Middle frontal gyrus (tissue), 1 donor: ENCODE data around the gene ECI1.
"Not testable (repeated sequence)": the region's sequence is repeated elsewhere in the genome, so short reads cannot be mapped to it uniquely, and the experiment has no call there.

ENCODE experiments used
- DNase-seq: peaks from one replicate; pipeline ENCODE4 v3.0.0-alpha.2; 2015; ENCODE audit warnings: low spot score; ENCODE audit errors: extremely low spot score

Gene ECI1

DNA sequence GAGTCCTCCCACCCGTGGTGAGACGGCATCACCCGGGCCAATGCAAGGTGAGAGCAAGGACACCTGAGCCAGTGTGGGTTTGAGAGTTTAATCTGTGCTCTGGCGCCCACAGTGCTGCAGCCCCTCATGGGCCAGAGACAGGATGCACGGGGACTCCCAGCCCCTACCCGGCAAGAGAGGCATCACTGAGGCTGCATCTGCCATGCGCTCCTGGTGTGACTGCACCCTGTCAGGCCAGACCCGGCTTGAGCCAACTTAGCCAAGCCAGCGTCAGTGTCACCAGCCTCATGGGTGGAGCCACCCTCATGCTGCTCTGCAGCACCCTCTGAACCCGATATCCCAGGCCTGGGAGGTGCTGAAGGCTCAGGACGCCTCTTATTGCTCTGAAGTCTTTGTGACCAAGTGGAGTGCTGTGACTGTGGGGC lies 39.5 kb downstream of the ECI1 start:
- no peak for DNase-seq

DNA sequence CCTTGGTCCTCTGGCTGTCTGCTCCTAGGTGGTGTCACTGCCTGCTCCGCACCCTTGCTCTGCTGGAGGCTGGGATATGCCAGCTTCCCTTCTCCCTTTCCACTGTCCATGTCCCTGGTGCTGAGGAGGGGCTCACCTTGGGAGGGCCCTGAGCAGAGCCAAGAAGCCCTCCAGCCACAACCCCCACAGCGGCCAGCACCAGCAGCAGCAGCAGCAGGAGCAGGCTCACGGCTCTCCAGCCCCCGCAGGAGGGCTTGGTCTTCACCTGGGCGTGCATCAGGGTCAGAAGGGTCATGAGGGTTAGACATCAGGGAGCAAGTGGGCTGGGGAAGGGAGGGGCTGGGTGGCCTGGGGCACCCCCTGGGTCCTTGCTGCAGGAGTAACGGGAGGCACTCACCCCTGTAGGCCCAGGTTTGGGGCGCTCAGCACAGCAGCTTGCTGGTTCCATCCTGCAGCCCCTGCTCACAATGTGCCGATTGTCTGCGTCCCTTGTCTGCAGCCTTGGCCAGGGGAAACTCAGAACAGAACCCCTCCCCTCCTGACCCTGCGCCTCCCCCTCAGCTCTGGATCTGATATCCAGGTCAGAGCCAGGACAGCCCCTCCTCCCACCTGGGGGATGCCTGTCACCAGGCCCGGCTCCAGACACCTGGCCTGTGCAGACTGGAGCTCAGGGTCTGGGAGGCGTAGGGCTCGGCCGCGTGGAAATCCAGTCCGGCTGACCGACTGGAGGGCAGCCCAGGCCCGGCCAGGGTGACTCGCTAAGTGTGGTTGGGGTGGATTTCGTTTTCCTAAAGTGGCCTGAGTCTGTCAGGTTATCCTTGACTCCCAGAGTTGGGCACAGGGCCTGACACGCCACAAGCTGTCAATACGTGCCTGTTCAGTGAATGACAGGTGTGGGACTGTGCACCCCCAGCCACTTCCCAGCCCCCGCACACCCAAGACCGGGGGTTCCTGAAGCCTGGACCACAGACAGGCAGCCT lies 40.7 kb downstream of the ECI1 start, which contains the start of gene BRICD5:
Gene BRICD5 (minus strand): TSS at position 478 of the 980 bp plus-strand sequence. CDS start 30 bp downstream, at position 448.
- no peak for DNase-seq

DNA sequence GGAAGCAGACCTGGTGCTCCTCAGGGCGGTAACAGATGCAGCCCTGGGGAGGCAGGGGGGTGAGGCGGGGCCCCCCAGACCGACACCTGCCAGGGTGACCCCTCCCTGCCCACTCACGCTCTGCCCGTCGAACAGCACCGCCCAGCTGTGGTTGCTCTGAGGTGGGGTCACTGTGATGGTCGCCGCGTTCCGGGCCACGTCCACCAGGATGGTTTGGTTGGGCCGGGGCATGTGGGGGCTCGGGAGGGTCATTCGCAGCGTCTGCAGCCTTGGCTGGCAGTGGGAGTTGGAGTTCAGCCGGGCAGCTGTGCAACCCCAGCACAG lies 41.4 kb downstream of the ECI1 start:
- no peak for DNase-seq

DNA sequence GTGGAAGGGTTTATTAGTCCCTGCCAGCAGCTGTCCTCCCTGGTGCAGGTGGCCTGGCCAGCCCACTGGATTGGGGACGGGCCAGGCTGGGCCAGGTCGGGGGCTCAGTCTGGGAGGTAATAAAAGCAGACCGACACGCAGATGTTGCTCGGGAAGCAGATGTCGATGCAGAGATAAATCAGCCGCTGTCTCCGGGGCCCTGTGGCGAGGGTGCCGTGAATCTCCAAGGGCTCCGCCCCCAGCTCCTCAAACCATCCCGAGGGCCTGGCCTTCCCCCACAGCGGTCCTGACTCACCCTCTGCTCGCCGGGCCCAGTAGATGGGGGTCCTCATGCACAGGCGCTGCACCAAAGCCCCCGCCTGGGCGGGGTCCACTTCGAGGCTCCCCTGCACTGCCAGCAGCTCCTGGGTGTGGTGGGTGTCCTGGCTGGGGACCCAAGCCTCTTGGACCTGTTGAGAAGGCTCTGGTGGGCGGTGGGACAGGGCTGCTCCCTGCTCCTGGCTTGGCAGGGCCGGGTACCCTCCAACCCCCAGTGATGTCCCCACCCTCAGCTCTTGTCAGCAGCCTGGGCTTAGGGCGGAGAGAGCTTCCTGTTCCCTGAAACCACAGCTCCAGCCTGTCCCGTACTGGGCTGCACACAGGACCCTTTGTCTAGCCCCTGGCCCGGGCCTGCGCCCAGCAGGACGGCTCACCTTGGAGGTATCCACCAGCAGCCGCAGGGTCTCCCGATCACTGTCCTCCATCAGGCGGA lies 42.0 kb downstream of the ECI1 start:
- DNase-seq, result no peak

DNA sequence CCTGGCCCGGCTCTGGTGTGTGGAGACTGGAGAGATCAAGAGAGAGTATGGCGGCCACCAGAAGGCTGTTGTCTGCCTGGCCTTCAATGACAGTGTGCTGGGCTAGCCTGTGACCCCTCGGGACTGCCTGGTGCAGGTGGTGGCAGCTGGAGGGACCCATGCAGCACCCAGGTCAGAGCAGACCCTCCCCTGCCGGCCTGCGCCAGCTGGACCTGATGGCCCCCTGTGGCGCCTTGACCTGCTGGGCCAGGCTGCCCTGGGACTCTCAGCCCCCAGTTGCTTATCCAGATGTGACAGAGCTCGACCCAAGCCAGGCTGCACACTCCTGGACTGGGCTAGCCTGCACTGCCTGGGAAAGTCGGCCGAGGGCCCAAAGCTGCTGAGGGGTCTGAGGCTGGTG lies 42.6 kb downstream of the ECI1 start:
- DNase-seq, result no peak

DNA sequence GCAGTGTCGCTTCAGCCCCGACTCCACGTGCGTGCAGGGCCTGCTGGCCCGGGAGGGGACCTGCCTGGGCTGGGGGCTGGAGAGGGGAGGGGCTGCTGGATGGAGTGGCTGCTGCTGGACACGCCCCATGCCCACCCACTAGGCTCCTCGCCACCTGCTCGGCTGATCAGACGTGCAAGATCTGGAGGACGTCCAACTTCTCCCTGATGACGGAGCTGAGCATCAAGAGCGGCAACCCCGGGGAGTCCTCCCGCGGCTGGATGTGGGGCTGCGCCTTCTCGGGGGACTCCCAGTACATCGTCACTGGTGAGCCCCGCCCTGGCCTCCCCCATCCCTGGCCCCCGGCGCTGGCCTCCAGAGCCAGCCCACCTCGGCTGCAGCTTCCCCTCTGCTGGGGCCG lies 43.1 kb downstream of the ECI1 start:
- no peak for DNase-seq

DNA sequence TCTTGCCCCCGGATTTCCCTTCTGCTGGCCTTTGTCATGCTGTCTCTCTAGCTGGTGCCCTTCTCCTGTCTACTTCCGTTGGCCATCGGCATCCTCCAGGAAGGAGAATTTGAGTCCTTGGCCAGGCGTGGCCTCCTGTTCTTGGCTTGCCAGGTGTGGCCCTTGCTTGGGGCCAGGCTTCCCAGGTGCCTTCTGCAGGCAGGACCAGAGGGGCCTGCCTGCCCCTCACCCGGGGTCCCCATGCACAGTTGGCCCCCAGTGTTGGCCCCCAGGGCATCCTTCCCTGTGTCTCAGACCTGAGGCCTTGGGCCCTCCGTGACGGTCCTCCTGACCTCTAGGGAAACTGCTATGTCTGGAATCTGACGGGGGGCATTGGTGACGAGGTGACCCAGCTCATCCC lies 43.5 kb downstream of the ECI1 start:
- no peak for DNase-seq

DNA sequence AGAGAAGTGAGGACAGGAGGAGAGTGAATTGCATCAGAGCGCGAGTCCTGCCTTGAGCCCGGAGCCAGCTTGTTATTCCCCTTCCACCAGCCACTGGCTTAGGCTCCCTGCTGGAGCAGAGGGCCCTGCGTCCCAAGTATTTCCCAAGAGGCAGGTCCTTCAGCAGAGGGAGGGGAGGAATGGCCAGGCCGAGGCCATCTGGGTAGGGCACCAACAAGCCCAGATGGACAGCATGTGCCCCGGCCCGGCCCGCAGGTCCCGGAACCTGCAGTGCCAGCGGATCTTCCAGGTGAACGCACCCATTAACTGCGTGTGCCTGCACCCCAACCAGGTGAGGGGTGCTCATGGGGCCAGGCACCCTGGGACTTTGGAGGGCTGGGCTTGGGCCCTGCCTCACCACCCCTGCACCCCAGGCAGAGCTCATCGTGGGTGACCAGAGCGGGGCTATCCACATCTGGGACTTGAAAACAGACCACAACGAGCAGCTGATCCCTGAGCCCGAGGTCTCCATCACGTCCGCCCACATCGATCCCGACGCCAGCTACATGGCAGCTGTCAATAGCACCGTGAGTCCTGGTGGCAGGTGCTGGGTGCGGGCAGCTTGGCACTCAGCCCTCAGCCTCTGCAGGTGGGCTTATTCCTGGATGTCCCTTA lies 44.5 kb downstream of the ECI1 start:
- DNase-seq, result no peak

DNA sequence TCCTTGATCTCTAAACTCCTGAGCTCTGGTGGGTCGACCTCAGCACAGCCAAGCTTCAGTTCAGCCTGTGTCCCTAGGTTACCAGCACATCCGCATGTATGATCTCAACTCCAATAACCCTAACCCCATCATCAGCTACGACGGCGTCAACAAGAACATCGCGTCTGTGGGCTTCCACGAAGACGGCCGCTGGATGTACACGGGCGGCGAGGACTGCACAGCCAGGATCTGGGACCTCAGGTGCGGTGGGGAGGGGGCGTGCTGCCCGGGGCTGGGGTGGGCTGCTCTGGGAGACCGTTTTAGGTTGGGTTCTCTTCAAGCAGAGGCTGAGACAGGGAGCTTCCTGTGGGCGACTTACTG lies 45.0 kb downstream of the ECI1 start:
- no peak for DNase-seq

DNA sequence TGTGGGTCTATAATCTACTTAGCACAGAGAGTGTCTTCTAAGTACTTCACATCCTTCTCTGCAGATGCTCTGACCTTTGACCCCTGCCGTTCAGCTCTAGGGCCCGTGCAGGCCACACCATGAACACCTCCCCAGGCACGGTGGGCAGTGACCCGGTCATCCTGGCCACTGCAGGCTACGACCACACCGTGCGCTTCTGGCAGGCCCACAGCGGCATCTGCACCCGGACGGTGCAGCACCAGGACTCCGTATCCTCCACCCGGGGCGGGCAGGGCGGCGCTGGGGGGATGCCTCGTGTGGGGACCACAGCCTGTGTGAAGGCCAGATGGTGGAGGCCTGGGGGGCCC lies 45.4 kb downstream of the ECI1 start:
- DNase-seq, result no peak

DNA sequence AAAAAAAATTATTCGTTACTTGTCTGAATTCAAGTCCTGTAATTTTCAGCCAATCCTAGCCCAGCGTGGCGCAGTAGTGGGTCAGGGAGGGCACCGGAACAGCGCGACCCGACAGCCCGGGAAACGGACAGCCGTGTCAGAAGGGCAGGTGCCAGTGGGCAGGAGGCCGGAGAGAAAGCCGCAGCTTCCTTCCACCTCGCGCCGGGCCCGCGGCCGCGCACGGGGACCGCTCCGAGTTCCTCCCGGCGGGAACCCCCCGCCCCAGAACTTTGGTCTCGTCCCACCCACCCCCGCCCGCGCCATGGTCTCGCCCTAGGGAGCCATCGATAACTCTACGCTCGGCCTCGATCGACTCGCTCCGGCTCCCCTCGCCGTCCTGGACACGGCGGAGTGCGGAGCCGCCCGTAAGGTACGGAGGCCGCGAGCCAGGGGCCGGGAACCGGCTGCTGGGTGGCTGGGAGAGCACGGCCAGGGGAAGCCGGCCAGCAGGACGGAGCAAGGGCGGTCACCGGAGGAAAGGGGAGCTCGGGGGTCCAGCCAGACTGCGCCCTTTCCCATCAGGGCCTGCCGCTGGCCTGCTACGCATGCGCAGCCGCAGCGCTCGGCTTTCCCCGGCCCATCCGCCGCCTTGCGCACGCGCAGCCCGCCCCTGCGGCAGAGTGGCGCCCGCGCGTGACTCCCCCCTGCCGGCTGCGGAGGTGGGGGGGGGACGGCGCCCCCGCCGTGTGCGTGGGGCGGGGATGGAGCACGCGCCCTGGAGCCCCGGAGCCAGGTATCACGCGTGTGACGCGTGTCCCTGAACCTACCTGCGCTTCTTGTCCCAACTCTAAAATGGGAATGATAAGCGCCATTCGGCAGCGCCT lies 46.1 kb downstream of the ECI1 start, which contains the start of gene MLST8:
Gene MLST8 (plus strand): TSS at position 351 of the 863 bp plus-strand sequence. CDS start 632 bp downstream, outside the sequence.
- peak; percentile 80 for DNase-seq

DNA sequence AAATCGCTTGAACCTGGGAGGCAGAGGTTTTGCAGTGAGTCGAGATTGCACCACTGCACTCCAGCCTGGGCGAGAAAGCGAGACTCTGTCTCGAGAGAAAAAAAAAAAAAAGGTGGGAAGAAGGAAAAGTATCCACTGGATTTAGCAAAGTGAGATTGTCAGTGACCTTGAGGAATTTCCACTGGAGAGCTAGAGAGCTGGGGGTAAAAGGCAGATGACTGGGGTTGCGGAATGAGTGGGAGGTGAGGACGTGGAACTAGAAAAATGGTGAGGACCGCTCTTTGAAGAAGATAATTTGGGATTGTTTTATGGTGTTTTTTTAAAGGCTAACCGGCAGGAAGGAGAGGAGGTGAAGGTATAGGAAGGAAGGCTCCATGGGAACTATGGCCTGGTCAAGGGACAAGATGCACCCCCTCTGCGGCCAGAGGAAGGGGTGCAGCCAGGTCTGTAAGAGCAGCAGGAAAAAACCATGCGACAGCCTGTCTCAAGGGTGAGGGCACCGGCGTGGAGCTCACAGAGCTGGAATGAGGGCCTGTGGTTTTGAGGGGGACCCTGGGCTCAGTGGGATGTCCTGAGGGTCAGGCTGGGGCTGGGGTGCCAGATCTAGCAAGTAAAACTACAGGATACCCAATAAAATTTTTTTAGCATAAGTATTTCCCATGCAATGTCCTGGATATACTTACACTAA lies 46.8 kb downstream of the ECI1 start:
- no peak for DNase-seq

DNA sequence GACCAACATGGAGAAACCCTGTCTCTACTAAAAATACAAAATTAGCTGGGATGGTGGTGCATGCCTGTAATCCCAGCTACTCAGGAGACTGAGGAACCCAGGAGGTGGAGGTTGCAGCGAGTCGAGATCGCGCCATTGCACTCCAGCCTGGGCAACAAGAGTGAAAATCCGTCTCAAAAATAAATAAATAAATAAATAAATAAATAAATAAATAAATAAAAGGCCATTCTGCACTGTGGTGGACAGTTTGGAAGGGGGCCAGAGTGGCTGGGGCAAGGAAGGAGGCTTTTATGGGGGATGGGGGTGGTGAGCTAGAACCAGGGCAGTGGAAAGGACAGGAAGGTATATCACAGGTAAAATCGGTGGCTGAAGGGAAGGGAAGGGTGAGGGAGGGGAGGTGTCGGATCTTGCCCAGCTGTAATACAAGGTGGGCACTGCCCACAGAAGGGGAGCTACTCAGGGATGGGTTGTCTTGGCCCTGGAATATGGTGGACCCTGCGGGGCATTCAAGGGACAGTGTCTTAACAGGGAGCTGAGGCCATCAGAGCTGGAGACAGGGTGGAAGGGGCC lies 48.2 kb downstream of the ECI1 start:
- not testable (repeated sequence) for DNase-seq

DNA sequence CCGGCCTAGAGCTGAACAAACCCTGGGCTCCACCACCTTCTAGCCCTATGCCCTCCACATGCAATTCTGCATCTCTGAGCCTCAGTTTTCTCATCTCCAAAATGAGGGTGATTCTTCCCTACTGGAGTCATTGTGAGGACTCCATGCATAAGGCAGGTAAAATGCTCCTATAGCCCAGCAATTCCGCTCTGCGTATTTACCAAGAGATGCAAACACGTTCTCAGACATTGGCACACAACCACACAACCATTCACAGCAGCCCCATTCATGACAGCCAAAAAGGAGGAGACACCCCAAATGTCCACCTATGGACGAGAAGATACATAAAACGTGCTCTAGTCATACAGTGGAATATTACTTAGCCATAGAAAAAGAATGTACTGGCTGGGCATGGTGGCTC lies 51.1 kb downstream of the ECI1 start:
- DNase-seq, result no peak

DNA sequence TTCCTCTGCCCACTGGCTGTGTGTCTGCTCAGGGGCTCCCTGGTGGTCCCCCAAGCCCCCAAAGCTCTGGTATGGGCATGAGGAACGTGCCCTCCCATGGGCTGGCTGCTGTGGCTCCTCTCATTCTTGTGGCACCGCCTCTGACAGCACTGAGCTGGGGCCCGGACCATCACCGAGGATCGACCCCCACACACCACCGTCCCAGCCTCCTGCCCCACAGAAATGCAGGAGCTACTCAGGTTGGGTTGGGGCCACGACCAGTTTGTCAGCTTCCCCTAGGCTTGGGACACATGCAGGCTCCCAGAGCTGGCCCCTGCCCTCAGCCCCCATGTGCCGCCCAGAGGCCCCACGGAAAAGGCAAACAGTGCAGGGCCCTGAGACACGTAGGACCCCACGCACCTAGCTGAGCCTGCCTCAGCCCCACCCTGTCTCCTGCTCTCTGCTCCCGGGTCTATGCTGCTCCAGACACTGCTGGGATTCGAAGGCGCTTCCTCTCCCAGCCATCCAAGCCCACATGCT lies 51.7 kb downstream of the ECI1 start:
- no peak for DNase-seq

DNA sequence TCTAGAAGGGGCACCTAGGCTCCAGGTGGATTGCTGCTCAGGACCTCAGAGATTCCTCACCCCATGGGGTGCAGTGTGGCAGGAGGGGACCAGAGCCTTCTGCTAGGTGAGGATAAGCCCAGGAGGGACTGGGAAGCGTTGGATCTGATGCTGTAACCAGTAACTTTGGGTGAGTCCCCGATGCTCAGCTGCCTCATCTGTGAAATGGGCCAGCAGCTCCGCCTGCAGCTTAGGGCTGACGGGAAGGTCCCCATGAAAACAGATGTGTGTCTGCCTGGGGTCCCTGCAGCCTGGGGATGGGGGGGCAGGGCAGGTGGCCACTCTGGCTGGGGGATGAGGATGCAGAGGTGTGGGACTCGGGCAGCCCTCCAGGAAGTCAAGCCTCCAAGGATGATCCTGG lies 52.3 kb downstream of the ECI1 start:
- DNase-seq, result no peak

DNA sequence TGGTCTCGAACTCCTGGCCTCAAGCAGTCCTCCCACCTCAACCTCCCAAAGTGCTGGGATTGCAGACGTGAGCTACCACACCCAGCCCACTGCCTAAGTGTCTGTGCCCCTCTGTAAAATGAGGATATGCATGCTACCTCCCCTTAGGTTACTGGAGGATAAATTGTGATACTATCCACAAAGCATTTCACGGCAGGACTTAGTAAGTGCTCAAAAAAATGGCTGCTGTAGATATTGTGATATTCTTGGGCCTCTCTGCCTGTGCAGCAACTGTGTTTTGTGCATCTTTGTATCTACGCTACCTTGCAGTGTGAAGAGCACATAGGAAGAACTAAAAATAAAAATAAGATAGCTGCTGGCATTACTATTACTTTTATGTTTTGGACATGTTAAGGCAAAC lies 53.1 kb downstream of the ECI1 start:
- DNase-seq, result no peak

DNA sequence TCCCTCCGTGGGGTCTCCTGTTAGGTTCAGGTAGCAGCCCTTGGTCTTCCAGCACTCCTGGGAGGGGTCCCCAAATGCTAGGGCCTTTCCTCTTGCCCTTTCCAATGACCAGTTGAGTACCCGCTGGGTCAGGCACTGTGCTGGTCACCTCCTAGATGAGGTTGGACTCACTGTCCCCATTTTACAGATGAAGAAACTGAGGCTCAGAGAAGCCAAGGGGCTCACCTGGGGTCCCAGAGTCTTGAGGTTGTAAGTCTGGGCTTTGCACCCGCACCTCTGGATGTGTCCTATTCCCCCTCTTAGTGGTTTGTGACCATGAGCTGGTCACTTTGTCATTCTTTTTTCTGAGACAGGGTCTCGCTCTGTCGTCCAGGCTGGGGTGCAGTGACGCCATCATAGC lies 53.6 kb downstream of the ECI1 start:
- DNase-seq, result no peak

DNA sequence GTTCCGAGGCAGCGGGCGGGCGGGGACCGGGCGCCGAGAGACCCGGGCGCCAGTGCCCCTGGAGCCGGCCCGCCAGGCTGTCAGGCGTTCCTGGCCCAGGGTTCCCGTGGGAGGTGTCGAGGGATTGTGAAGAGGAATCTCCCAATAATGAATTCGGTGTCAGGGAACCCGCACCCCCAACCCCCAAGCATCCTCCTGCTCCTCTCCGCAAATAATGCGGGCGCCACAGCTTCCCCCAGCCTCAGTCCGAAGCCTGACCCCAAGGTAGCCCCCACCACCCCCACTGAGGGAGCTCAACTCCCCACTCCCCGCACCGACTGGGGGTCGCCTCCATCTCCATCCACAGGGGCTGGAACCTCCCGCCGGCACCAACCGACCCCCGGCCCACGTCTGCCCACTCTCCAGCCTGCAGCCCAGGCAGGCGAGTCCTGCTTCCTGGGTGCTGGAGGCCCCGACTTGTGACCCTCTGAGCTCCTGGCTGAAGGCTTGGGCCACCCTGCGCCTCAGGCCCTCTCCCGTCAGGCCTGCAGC lies 54.3 kb downstream of the ECI1 start:
- DNase-seq, result no peak
